Measurements from ENCODE around the gene FFAR2.
A peak's percentile ranks its signal among the peaks of the same experiment; 100 is the strongest.
"Not testable (repeated sequence)": the region's sequence is repeated elsewhere in the genome, so short reads cannot be mapped to it uniquely, and the experiment has no call there.

Gene FFAR2

DNA sequence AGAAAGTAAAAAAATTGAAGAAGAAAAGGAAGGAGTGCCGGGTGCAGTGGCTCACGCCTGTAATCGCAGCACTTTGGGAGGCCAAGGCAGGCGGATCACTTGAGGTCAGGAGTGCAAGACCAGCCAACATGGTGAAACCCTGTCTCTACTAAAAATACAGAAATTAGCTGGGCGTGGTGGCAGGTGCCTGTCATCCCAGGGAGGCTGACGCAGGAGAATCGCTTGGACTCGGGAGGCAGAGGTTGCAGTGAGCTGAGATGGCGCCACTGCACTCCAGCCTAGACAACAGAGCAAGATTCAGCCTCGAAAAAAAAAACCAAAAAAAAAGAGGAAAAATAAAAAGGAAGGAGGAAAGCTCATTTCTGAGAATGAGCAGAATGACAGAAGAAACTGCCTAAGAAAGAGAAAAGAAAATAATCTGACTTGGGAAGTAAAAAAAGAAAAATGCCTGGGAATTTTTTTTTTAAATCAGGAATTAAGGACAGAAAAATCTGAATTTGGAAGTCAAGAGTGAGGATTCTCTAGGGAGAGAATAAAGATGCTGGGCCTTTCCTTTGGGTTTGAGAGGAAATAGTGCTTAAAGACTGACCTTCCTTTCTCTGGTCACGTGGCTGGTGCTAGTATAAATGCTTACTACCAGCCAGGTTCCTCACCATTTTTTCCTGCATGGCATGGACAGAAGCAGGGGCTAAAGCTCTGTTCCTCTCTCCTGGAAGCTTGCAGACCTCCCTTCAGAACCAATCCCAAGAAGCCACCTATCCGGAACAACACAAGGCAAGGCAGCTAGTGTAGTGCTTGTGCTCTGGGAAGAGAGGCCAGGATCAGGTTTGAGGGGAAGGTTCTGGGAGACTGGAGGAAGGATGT is at the start of gene FFAR2:
Gene FFAR2 (plus strand): TSS at position 652 of the 864 bp plus-strand sequence. CDS start 1,458 bp downstream, outside the sequence.
- no peak for DNase-seq

DNA sequence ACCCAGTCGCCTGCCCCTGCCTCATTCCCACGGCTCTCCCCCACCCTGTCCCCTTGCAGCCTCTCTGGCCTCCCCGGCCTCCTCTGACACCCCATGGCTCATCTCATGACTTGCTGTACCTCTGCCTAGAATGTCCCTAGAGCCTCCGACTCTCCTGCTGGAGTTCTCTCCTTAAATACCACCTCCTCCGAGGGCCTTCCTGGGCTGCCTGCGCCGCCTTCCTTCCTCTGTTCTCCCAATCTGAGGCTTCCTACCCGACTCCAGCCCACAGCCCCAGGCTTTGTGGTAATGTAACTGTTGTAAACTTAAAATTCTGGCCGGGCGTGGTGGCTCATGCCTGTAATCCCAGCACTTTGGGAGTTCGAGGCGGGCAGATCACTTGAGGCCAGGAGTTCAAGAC is 49.5 kb upstream of the FFAR2 start:
- DNase-seq = no peak

DNA sequence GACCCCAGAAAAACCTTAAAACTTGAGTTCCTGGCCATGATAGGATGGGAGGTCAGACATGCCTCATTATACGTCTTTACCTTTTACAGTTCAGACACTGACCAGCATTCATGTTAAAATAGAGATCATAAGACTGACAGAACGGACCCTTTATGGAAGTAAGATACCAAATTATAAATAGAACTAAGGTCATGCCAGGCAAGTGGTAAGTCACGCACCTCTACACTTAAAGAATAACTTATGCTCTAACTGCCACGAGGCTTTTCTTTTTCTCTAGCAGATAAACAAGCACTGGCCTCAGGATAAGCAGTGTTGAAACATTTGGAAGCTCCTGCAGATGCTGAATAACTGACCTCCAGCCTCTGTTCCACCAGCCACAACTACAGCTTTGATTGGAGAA is 48.8 kb upstream of the FFAR2 start:
- no peak for DNase-seq

DNA sequence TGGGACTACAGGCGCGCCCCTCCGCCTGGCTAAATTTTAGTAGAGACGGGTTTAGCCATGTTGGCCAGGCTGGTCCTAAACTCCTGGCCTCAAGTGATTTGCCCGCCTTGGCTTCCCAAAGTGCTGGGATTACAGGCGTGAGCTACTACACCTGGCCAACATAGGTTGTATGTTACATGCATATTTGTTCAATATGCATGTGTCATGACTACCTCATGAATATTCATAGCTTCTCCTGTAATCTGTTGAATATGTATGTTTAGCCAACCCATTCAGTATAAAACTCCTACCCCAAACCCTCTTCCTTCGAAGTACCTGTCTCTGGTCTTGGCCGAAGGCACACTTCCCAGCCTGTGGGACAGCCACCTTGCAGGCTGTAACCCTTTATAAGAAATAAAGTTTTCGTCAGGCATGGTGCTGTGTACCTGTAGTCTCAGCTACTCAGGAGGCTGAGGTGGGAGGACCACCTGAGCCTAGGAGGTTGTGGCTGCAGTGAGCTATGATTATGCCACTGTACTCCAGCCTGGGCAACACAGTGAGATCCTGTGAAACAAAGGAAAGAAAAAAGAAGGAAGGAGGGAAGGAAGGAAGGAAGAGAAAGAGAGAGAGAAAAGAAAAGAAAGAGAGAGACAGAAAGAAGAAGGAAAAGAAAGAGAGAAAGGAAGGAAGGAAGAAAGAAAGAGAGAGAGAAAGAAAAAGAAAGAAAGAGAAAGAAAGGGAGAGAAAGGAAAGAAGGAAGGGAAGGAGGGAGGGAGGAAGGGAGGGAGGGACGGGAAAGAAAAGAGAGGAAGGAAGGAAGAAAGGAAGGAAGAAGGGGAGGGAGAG is 47.9 kb upstream of the FFAR2 start:
- no peak for DNase-seq

- DNase-seq = no peak
Observed at GRCh38 chr19:35400773-35401100, 47.3 kb upstream of the FFAR2 start.

DNA sequence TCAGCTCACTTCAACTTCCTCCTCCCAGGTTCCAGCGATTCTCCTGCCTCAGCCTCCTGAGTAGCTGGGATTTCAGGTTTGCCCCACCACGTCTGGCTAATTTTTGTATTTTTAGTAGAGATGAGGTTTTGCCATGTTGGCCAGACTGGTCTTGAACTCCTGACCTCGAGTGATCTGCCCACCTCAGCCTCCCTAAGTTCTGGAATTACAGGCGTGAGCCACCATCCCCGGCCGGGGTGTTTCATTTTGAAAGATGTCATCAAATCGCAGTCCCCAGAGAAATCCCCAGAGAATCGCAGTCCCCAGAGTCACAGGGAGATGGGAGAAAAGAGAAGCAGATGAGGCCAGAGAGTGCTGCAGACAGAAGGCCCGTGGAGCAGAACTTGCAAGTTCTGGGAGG is 46.6 kb upstream of the FFAR2 start:
- DNase-seq = not testable (repeated sequence)

GRCh38 chr19:35403116-35403760 is 44.8 kb upstream of the FFAR2 start:
- DNase-seq = peak; percentile 21

GRCh38 chr19:35404879-35405622 is 43.0 kb upstream of the FFAR2 start:
- DNase-seq = peak; percentile 89

DNA sequence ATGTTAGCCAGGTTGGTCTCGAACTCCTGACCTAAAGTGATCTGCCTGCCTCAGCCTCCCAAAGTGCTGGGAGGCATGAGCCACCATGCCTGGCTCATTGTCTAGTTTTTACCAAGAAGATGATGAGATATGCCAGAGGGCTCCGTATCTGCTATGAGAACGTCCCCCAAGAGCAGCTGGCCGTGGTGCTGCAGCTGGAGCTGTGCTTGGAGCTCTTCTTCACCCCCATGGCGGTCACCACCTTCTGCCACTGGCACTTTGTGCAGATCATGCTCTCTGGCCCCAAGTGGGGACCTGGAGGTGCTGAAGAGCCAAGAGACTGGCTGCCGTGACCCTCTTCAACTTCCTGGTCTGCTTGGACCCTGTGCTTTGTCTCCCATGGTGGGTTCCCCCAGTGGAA is 40.4 kb upstream of the FFAR2 start:
- DNase-seq = no peak

GRCh38 chr19:35408284-35409171 is 39.5 kb upstream of the FFAR2 start:
- DNase-seq = no peak

- no peak for DNase-seq
Observed at GRCh38 chr19:35409191-35409590, 38.9 kb upstream of the FFAR2 start.

- DNase-seq = no peak
Observed at GRCh38 chr19:35410487-35410886, 37.6 kb upstream of the FFAR2 start.

DNA sequence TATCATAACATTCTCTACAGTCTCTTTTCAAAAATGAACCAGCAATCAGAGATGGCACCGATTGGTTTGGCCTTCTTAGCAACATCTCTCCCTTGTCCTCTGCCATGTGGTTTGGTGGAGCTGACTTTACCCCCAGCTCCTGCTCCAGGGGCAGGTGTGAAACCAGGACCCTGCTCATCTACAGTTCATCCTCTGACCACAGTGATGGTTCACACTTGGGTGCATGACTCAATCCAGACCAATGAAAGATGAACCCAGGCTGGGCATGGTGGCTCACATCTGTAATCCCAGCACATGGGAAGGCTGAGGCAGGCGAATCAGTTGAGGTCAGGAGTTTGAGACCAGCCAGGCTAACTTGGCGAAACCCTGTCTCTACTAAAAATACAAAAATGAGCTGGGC is 33.6 kb upstream of the FFAR2 start:
- DNase-seq = peak; percentile 9

DNA sequence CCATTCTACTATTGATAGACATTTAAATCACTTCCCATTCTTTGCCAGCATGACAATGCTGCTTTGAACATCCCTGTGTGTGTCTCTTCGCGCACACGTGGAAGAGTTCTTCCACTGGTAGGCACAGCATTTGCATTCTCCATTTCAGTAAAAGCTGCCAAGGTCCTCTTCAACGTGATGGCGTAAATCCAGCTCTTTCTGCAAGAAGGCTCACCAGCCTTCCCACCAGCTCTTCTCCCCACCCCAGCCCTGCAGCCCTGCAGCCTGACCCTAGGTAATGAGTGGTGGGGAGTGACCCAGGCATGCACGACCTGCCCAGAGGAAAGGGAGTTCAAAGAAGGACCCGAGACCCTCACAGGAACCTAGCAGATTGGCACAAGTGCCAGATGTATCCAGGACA is 31.7 kb upstream of the FFAR2 start:
- DNase-seq = no peak

DNA sequence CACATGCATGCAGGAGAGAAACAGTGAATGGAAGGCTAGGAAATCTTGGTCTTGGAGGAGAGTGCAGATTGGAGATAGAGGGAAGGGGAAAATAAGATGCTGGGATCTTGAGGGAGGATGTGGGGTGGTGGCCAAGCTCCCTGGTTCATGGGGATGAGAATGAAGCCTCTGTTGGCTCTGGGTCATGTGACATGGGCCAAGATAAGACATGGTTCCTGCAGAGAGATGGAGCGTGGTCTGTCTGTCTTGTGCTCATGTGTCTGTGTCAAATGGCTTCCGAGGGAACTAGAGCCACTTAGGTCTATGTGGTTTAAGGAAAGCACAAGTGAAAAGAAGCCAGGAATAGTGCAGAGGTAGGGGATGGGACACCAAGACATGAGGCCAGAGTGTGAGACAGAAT is 30.8 kb upstream of the FFAR2 start:
- DNase-seq = no peak

DNA sequence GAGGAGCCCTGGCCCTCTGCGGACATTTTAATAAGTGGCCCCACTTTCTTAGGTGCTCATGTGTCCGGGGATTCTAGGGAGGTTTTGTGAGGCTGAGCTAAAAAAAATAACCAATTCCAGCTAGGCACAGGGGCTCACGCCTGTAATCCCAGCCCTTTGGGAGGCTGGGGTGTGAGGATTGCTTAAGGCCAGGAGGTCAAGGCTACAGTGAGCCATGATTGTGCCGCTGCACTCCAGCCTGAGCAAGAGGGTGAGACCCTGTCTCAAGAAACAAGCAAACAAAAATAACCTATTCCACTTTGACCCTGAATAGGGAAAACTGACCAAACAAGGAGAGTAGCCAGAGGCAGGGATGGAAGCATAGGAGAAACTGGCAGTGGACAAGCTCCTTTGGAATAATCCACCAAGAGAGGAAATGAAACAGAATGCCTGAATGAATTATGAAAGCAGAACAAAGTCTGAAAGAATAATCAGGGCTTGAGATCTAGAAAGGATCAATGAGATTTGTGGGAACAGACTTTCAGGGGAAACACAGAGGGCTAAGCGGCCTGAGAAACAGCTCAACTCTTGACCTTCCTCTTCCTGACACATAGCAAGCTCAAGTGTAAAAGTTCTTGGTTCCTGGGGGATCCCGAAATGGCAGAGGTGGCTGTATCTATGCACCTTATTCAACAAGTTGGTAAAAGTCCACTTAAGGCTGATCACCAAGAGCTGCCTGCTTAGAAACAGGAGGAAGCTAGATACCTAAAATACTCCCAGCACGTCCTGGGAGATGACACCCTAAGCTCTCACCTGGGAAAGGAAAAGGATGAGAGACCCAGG is 30.1 kb upstream of the FFAR2 start:
- DNase-seq = no peak

DNA sequence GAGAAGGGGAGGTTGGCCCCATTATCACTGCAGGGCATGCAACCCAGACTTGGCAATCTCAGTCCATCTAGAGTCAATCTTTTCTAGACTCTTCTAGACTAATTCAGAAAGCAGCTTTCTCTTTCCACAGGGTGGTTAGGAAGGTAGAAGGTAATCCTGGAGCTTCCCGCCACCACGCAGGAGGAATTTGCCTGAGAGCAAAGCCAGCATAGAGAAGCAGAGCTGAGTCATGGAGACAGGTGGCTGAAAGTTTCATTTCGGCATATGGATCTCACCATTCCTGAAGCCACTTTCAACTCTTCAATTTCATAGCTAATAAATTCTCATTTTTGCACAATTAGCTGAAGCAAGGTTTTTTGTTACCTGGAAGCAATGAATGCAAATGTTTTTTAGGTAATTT is 29.0 kb upstream of the FFAR2 start:
- DNase-seq = no peak

GRCh38 chr19:35419805-35420204 is 28.3 kb upstream of the FFAR2 start:
- DNase-seq = no peak

DNA sequence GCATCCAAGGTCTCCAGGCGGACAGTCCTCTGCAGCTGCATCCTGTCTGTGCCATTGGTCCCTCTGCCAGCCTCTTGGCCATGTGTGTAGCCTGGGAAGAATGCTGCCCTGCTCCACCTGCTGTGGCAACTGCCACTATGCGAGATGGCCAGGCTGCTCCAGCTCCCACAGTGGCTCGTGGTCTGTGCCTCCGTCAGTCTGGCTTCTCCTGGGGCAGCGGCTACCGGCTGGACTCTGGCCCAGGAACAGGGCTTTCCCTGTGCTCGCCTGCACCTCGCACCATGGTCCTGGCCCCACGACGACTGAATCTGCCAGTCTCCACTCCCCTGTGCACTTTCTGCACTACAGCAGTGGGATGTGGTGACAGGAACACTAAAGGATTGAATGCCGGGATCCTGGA is 26.7 kb upstream of the FFAR2 start:
- no peak for DNase-seq

- not testable (repeated sequence) for DNase-seq
Observed at GRCh38 chr19:35423406-35423805, 24.7 kb upstream of the FFAR2 start.

- no peak for DNase-seq
Observed at GRCh38 chr19:35425682-35426081, 22.4 kb upstream of the FFAR2 start.

Data from activated CD4-positive, alpha-beta T cell treated with anti-CD3 and anti-CD28 coated beads for 48 hours (primary cell).